ENCODE data around the gene FRZB. TPM values are rescaled to one million over a fixed set of nuclear protein-coding genes. Genes with fewer than 3 reads are reported as not detected.

The FRZB gene, protein sequence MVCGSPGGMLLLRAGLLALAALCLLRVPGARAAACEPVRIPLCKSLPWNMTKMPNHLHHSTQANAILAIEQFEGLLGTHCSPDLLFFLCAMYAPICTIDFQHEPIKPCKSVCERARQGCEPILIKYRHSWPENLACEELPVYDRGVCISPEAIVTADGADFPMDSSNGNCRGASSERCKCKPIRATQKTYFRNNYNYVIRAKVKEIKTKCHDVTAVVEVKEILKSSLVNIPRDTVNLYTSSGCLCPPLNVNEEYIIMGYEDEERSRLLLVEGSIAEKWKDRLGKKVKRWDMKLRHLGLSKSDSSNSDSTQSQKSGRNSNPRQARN
- 1 to 10 TPM; 5.4 to 6.9 TPM for total RNA-seq
- long read RNA-seq, donor 1, transcript FRZB-201 (6 exons, 3,162 nt) = major isoform, 8 of 8 reads
- long read RNA-seq, donor 1, partial matches to known transcripts = 0 of 8 reads
- long read RNA-seq, donor 1, other reads (novel, unspliced or antisense) = 0 of 8 reads
- long read RNA-seq, donor 2, transcript FRZB-201 (6 exons, 3,162 nt) = major isoform, 59 of 59 reads
- long read RNA-seq, donor 2, partial matches to known transcripts = 0 of 59 reads
- long read RNA-seq, donor 2, other reads (novel, unspliced or antisense) = 0 of 59 reads

DNA sequence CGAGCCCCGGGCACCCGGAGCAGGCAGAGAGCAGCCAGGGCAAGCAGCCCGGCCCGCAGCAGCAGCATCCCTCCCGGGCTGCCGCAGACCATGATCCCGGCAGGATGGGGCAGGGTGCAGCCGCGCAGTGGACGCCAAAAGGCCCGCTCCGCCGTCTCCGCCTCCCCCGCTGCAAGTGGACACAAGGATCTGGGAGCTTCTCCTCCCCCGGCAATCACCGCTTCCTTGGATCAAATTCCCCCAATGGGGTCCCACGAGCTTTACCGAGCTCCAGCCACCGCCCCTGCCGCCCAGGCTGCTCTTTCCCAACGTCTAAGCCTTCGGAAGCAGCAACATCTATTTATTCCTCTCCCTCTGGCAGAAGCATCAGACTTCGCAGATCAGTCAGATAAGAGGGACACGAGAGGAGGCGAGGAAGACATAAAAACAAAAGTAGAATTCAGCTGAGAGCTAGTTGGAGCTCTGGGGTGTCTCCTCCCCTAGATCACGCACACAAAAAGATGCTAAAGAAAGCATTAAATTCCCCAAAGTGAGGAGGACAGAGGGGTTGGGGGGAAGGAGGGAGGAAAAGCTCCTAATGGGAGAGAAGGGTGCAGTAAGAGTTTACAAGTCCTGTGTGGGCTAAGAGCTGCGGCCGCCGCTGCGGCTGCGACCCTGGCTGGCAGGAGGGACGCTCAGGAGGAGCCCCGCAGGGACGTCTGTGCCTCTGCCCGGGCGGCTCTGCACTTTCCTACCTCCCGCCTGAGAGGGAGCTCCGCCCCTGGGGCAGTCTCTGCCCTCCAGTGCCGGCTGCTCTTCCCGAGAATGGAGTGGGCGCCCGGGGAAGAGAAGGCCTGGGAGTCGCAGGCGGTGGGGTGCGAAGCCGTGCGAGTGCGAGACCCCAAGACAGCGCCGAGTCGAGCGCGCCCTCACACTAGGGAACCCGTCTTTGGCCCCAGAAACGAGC lies at the start of gene FRZB:
Gene FRZB, minus strand, starts transcription at position 177 of the 946 bp plus-strand sequence. Its CDS starts 85 bp downstream, at position 92.
- intact Hi-C loops (cut with DNase I) = loop anchor here in 1 of 2 donors (10.0 kb wide), 1 partner anchor 1772 kb away; no protein-coding TSS in a partner anchor

DNA sequence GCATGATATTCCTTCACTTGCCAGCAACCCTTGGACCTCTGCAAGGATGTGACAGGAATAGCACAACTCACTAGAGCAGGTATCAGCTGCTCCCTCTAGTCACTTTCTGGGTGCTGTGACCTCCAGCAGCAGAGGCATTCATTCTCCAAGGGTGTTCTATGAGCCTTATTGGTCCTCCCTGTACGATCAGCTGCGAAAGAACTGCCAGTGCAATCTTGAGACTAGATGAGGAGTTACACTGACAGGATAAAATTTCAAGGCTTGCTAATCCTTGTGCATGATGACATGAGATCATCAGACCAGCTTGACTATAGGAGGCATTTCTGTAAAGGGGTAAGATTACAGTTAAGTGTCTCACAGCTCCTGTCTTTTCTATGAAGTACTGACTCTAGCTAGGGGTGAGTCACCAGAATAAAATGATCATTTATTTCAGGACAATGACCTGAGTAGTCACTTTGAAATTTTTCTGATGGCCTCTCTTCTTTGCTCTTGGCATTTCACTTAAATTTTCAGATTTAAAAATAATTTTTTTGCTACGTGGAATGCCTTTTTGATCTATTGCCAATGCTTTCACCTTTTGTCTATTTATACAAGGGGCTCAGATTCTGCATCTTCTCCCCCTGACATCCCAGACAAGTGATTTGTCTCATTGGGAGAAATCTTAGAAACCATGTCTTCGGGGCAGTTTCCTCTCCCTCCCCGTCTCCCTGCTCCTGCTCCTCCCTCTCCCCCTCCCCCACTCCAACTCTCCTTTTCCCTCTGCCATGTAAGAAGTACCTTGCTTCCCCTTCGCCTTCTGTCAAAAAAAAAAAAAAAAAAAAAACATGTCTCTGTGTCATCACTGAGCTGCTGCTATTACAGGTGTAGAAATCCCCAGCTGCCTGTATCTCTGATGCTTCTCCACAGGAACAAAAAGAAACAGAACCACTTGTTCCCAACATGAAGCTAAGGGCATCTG lies 49.2 kb upstream of the FRZB start:
- DNase-seq (ENCODE audit: low spot score) = no peak
- intact Hi-C loops (cut with DNase I) = no loop called here

More for the DNA sequence above, at the start of gene FRZB:
- peak; percentile 88 for DNase-seq (ENCODE audit: low spot score)

DNA sequence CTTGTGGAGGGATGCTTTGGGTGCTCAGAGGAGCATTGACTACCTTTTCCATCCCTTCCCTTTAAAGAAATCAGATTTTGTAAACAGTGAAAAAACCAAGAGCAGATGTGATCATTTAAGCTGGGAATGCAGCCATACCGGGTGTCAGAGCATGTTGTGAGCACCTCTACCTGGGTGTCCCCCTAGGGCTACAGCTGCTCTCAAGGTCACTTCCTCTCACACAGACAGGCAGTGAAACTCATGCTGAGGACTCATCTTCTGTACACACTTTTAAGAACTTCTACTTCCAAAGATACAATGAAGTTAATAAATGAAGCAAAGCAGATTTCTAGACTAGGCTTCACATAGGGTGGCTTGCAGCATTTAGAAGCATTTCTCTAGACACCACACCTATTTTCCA lies 48.4 kb upstream of the FRZB start:
- intact Hi-C loops (cut with DNase I) = no loop called here

DNA sequence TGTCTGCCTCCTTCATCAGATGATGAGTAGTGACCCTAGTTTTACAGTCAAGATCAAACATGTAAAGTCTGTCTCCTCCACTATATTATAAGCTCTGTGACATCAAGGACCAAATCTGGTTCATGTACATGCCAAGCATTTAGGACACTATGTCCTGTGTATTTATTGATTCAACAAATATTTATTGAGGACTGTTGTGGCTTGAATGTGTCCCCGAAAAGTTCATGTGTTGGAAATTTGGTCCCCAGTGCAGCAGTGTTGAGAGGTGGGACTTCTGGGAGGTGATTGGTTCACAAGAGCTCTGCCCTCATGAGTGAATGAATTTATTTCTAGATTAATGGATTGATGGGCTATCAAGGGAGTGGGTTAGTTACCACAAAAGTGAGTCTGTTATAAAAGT lies 46.6 kb upstream of the FRZB start:
- no peak for DNase-seq (ENCODE audit: low spot score)
- intact Hi-C loops (cut with DNase I) = no loop called here

More for the DNA sequence above, 48.4 kb upstream of the FRZB start:
- DNase-seq (ENCODE audit: low spot score) = no peak

DNA sequence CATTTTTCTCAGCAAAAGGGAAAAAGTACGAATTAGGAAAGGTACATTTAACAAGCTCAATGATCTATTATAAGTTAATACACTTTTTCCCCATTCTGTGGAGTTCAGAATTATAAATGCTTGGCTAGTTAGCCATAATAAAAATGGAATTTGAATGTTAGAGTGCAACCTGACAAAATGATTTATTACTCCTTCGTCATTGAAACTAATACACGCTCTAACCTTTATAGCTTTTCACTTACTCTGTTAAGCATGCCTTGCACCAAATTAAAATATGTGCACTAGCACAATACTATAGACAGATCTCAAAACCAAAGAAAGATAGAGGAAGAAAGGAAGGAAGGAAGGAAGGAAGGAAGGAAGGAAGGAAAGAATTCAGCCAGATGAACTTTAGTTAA lies 46.1 kb upstream of the FRZB start:
- DNase-seq (ENCODE audit: low spot score) = no peak
- intact Hi-C loops (cut with DNase I) = no loop called here

DNA sequence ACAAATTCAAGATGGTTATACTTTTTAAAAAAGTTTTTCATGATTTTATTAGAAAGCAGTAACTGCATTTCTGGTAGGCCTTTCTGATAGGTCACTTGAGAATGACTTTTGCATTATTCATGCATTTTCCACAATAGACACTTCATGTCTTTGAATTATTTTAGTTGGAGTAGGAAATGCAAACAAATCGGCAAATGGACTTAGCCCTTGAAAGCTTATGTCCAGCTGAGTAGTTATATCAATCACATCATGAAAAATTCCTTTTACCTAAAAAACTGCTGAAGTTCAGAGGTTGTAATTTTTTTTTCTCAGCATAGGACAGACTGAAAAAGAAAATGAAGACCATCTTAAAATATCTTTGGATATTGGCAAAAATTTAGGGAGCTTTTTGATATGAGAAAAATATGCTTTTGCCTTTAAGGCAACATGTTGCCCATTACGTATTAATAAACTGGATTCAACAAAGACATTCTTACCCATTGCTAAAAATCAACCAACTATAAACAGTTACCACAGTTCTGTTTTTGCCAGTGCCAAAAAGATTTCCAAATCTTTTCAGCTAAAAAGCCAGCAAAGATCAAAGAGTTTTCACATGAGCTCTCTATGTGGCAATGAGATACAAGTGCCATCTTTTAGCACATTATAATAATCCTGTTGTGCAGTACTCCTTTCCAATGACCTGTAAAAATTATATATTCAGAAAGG lies 45.5 kb upstream of the FRZB start:
- DNase-seq (ENCODE audit: low spot score) = no peak
- intact Hi-C loops (cut with DNase I) = no loop called here

DNA sequence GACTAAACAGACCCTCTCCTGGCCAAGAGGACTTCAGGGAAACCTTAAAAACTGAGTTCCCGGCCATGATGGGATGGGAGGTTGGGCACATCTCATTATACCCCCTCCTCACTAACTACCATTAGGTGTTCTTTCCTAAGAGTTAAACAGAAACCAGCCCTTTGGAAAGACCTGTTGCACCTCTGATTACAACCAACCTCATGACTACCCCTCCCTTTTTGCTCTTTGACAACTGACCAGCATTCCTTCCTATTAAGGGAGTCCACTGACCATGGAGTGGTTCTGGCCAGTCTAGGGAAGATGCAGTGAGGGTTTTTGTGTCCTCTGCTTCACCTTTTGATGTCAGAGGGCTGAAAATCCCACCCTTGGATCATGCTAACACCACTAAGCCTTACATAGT lies 44.5 kb upstream of the FRZB start:
- intact Hi-C loops (cut with DNase I) = loop anchor here in 1 of 2 donors (1.0 kb wide), 1 partner anchor 22 kb away; no protein-coding TSS in a partner anchor
- no peak for DNase-seq (ENCODE audit: low spot score)

DNA sequence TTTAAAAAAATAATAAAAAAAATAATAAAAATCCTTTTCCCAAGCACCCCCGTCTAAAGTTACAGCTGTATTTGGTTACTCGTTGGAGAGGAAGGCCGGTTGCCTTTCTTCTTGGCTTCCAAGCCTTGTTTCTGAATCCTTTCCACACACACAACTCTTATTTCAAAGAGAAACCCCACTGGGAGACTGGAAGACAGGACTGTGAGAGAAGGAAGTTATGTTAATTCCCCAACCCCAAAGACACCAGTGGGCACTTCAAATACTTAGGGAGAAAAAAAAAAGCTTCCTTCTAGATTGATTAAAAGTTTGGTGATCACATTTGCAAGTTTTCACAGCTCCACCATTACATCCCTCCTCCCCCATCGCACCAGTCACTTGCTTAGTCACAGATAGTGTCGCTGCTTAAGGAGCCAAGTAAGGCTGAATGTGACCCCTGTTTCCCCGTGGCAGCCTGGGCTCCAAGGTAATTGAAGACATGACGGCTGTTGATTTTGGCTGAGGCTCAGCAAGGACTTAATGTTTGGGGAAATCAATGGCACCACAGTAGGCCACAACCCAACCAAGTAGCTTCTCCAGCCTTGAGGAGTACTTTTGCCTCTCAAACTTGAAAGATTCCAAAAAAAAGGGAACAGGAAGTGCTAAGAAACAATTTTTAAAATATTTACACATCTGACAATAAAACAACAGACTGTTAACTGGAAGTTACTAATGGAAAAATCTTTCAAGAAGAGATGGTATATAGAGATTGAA lies 40.8 kb upstream of the FRZB start:
- DNase-seq (ENCODE audit: low spot score) = no peak
- intact Hi-C loops (cut with DNase I) = no loop called here

DNA sequence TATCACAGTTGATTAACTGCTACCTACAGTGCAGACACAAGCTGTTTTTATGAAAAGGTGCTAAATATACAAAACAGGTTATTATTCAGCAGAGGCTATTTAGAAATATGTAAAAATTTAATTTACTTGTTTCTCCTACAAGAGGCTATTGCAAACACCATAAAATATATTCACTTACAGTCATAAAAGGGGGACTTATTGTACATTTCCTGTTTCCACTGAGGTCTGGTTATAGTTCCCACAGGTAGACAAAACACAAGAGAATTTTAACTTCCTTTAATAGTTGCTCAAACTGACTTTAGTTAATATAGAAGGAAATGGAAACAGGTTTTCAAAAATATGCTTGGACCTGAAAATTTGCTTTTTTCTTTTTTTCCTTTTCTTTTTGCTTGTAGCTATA lies 40.0 kb upstream of the FRZB start:
- no peak for DNase-seq (ENCODE audit: low spot score)
- intact Hi-C loops (cut with DNase I) = no loop called here

DNA sequence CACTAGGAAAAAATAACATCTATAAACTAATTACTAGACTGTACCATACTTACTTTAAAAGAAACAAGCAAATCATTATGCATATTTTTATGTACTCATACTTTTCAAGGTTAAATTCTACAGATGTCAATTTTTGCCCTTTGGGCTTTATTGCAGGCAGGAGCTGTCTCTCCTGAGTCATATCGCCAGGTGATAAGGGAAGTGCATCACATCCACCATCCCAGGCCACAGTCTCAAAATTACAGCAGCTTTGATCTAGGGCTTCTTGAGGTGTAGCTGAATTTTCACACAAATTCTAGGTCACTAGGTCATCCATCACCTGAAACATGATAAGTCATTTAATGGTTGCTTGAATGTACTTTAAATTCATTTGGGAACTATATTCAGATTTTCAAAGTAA lies 38.4 kb upstream of the FRZB start:
- intact Hi-C loops (cut with DNase I) = no loop called here
- DNase-seq (ENCODE audit: low spot score) = no peak

DNA sequence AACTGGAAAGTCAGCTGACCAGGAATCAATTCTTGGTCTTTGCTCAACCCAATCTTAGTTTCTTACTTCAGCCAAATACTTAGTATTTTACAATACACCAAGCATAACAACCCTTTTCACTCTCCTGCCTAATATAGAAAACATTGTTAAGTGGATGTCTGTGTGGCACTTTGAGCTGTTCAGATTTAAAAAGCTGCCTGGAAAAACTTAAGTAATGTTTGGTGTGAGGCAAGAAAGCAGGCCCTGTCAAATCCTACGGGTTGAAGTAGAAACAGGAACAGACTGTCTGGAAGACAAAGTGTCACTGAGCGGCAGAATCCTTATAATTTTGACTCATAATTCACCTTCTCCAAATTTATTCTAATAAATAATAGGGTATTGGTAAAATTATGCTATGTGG lies 37.1 kb upstream of the FRZB start:
- DNase-seq (ENCODE audit: low spot score) = no peak
- intact Hi-C loops (cut with DNase I) = no loop called here

DNA sequence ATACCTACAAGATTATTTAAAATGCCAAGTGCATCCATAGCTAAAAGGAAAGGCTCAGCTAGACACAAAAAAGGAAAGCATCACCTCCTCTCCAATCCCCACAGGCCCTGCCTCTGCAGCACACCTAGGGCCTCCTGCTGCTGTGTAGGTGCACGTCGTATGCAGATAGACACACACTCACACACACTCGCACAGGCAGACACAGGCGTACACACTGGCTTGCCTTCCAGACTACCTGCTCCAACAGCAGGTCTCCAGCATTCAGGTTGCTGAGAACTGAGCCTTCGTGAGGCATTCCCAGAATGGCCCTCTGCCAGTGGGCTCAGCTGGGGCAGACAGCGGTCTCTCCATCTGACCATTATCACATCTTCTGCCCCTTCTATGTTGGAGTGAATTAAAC lies 35.3 kb upstream of the FRZB start:
- no peak for DNase-seq (ENCODE audit: low spot score)
- intact Hi-C loops (cut with DNase I) = no loop called here

DNA sequence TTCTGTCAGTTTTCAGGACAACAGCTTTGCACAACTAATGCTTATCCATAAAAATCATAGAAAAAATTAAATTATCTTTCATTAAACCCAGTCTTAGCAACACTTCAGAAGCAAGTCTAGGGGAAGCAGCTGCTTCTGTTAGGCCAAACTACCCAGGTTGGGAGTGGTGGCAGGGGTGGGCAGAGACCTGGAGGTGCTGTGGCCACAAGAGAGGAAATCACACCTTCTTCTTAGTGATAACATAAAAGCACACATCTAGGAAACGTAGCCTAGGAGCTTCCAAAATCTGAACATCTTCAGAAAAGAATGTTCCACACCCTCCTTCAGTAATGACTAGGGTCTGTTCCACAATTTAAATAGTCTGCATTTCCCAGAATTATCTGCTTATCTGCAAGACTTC lies 32.3 kb upstream of the FRZB start:
- no peak for DNase-seq (ENCODE audit: low spot score)
- intact Hi-C loops (cut with DNase I) = no loop called here

DNA sequence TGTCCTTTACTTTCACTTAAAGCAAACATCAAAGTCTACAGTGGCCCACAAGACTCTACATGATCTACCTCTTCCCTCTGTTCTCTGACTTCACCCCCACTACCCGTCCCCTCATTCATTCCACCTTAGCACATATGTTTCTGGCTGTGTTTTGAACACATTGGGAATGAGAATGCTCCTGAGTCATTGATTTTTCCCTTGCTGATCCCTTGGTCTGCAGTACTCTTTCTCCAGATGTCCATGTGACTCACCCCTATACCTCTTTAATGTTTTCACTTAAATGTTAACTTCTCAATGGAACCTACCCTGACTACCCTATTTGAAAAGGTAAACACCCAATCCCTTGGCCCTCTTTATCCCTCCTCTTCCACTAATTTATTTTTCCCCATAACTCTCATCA lies 30.7 kb upstream of the FRZB start:
- intact Hi-C loops (cut with DNase I) = no loop called here
- no peak for DNase-seq (ENCODE audit: low spot score)

DNA sequence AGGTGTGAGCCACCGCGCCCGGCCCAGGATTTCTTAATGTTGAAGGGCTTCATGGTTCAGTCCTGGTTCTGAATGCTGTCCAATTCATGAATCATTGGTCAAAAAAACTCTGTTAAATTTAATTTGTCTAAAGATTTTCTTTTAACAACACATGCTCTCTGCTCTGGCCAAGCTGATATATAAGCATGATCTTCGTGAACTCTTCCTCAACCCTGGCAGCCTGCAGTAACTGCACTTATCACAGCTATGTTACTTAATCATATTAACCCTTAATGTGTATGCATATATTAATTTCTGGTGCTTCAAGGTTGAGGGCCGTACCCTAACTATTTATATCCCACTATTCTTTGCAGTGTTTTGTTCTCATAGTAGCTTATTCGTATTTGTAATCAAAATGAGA lies 29.4 kb upstream of the FRZB start:
- intact Hi-C loops (cut with DNase I) = no loop called here
- no peak for DNase-seq (ENCODE audit: low spot score)

DNA sequence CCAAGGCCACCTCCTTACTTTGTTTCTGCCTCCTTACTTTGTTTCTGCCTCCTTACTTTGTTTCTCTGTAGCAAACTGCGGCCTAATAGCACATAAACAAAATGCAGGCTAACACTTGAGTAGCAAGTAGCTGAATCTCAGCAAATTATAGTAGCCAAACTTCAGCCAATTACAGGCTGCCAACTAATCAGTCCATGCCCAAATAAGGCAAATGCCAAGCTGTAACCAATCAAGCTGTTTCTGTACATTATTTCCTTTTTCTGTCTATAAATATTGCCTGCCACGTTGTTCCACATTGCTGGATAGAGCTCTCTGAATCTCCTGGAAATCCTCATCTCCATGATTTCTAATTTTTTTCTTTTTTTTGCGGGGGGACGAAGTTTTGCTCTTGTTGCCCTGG lies 28.7 kb upstream of the FRZB start:
- no peak for DNase-seq (ENCODE audit: low spot score)
- intact Hi-C loops (cut with DNase I) = no loop called here

DNA sequence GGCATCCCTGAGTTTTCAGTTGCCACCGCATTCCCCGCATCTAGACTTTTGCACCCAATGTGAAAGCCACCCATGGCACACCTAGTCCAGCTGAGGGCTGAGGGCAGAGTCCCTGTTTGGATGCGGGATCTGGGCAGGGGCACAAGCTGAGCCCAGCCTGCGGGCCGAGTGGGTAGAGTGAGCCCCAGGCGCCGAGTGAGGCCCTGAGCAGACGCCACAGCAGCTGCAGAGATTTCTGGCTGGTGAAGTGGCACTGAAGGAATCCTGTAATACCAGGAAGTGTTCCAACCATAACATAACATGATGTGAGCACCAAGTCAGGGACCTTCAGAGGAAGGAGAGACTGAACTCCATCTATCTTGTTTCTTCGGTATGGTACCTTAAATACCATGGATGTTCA lies 27.7 kb upstream of the FRZB start:
- no peak for DNase-seq (ENCODE audit: low spot score)
- intact Hi-C loops (cut with DNase I) = no loop called here

DNA sequence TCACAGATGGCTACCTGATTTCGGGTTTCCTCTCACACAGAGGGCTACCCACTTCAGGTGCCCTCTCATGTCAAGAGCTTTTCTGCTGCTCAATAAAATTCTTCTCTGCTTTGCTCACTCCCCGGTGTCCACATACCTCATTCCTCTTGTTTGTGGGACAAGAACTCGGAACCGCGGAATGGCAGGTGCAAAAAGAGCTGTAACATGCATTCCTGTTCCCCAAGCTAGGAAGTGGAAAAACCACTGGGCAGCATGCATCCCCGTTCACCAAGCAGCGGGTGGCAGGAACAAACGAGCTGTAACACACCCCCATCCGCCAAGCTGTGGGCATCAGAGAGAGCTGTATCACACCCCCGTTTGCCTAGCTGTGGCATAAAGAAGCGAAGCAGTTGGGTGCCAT lies 27.2 kb upstream of the FRZB start:
- intact Hi-C loops (cut with DNase I) = no loop called here
- DNase-seq (ENCODE audit: low spot score) = no peak
